ENCODE measurements around the gene PFKM. TPM values are rescaled to one million over a fixed set of nuclear protein-coding genes. Genes with fewer than 3 reads are reported as not detected.
"Not testable (repeated sequence)": the region's sequence is repeated elsewhere in the genome, so short reads cannot be mapped to it uniquely, and the experiment has no call there.

PFKM gene
- total RNA-seq, 1 donor from 2014 or later, result 80.3 TPM

GRCh38 chr12:48121522-48121921 lies 2.4 kb downstream of the PFKM start:
- Mint-ChIP-seq H3K27ac (ENCODE audit: unreplicated experiment) (no peak overlapping the region), H3K4me1 (ENCODE audit: low read depth, unreplicated experiment) (peaks cover 10% of the 10 kb centered on the region), H3K27me3 (ENCODE audit: low read depth, unreplicated experiment) (no peaks in the 10 kb centered on the region), H3K36me3 (ENCODE audit: low read depth, unreplicated experiment) (peaks cover 2% of the 10 kb centered on the region), H3K4me3 (ENCODE audit: unreplicated experiment) (no peak overlapping the region), H3K9me3 (ENCODE audit: unreplicated experiment) (no peaks in the 10 kb centered on the region)
- Histone ChIP-seq H3K4me2 (ENCODE audit: low read length) (no peak overlapping the region), H3K9me3 (ENCODE audit: insufficient read depth, low read depth, low read length) (no peaks in the 10 kb centered on the region), H3K36me3 (ENCODE audit: insufficient read depth, low read length) (peaks cover 25% of the 10 kb centered on the region), H3K4me1 (ENCODE audit: insufficient read depth, low read length) (peaks cover 5% of the 10 kb centered on the region), H3K4me3 (ENCODE audit: insufficient read depth, low read depth, low read length) (no peak overlapping the region), H2AFZ (ENCODE audit: low read depth, low read length) (no peak overlapping the region), H3K79me2 (ENCODE audit: insufficient read depth, low read length) (peaks cover 27% of the 10 kb centered on the region), H3K27ac (ENCODE audit: low read depth, low read length) (no peak overlapping the region), H3K9ac (ENCODE audit: low read length) (no peak overlapping the region), H4K20me1 (ENCODE audit: insufficient read depth, low read length) (peaks cover 10% of the 10 kb centered on the region), H3K27me3 (ENCODE audit: insufficient read depth, low read length) (peaks cover 3% of the 10 kb centered on the region)
- no peak for FAIRE-seq
- TF ChIP-seq CTCF (IDR thresholded peaks at IDR 0.05; ENCODE audit: insufficient read depth, low read depth, low read length) (no peak), EZH2 (IDR thresholded peaks at IDR 0.05; ENCODE audit: insufficient read depth, low read length) (no peak)
- DNase-seq (ENCODE audit: low read depth), result no peak

- Histone ChIP-seq H3K4me1 (ENCODE audit: insufficient read depth, low read length) (peaks cover 5% of the 10 kb centered on the region), H3K27ac (ENCODE audit: low read depth, low read length) (no peak overlapping the region), H3K9me3 (ENCODE audit: insufficient read depth, low read depth, low read length) (no peaks in the 10 kb centered on the region), H3K36me3 (ENCODE audit: insufficient read depth, low read length) (peaks cover 31% of the 10 kb centered on the region), H3K27me3 (ENCODE audit: insufficient read depth, low read length) (peaks cover 3% of the 10 kb centered on the region), H2AFZ (ENCODE audit: low read depth, low read length) (no peak overlapping the region), H4K20me1 (ENCODE audit: insufficient read depth, low read length) (peaks cover 17% of the 10 kb centered on the region), H3K4me2 (ENCODE audit: low read length) (no peak overlapping the region), H3K4me3 (ENCODE audit: insufficient read depth, low read depth, low read length) (no peak overlapping the region), H3K79me2 (ENCODE audit: insufficient read depth, low read length) (peaks cover 27% of the 10 kb centered on the region), H3K9ac (ENCODE audit: low read length) (no peak overlapping the region)
- DNase-seq (ENCODE audit: low read depth), result no peak
- peaks cover 10% of the 10 kb centered on the region for H3K4me1 Mint-ChIP-seq (ENCODE audit: low read depth, unreplicated experiment)
- no peaks in the 10 kb centered on the region for H3K27me3 Mint-ChIP-seq (ENCODE audit: low read depth, unreplicated experiment)
- no peak for FAIRE-seq
- no peak overlapping the region for H3K4me3 Mint-ChIP-seq (ENCODE audit: unreplicated experiment)
- H3K36me3 Mint-ChIP-seq (ENCODE audit: low read depth, unreplicated experiment), result peaks cover 4% of the 10 kb centered on the region
- H3K27ac Mint-ChIP-seq (ENCODE audit: unreplicated experiment), result no peak overlapping the region
- no peak for TF ChIP-seq EZH2 (IDR thresholded peaks at IDR 0.05; ENCODE audit: insufficient read depth, low read length)
- TF ChIP-seq CTCF (IDR thresholded peaks at IDR 0.05; ENCODE audit: insufficient read depth, low read depth, low read length), result no peak
- H3K9me3 Mint-ChIP-seq (ENCODE audit: unreplicated experiment), result no peaks in the 10 kb centered on the region
Measured at GRCh38 chr12:48122065-48122834, 3.1 kb downstream of the PFKM start.

GRCh38 chr12:48123169-48123568 lies 4.0 kb downstream of the PFKM start:
- Histone ChIP-seq H3K27ac (ENCODE audit: low read depth, low read length) (no peak overlapping the region), H3K4me1 (ENCODE audit: insufficient read depth, low read length) (peaks cover 5% of the 10 kb centered on the region), H3K4me3 (ENCODE audit: insufficient read depth, low read depth, low read length) (no peak overlapping the region), H2AFZ (ENCODE audit: low read depth, low read length) (no peak overlapping the region), H3K36me3 (ENCODE audit: insufficient read depth, low read length) (peaks cover 31% of the 10 kb centered on the region), H3K9ac (ENCODE audit: low read length) (no peak overlapping the region), H3K4me2 (ENCODE audit: low read length) (no peak overlapping the region), H3K27me3 (ENCODE audit: insufficient read depth, low read length) (no peaks in the 10 kb centered on the region), H3K9me3 (ENCODE audit: insufficient read depth, low read depth, low read length) (no peaks in the 10 kb centered on the region), H3K79me2 (ENCODE audit: insufficient read depth, low read length) (peaks cover 27% of the 10 kb centered on the region), H4K20me1 (ENCODE audit: insufficient read depth, low read length) (peaks cover 17% of the 10 kb centered on the region)
- H3K9me3 Mint-ChIP-seq (ENCODE audit: unreplicated experiment), result no peaks in the 10 kb centered on the region
- no peak overlapping the region for H3K4me3 Mint-ChIP-seq (ENCODE audit: unreplicated experiment)
- no peaks in the 10 kb centered on the region for H3K27me3 Mint-ChIP-seq (ENCODE audit: low read depth, unreplicated experiment)
- H3K36me3 Mint-ChIP-seq (ENCODE audit: low read depth, unreplicated experiment), result peaks cover 6% of the 10 kb centered on the region
- FAIRE-seq (no peak), DNase-seq (ENCODE audit: low read depth) (no peak)
- TF ChIP-seq CTCF (IDR thresholded peaks at IDR 0.05; ENCODE audit: insufficient read depth, low read depth, low read length) (no peak), EZH2 (IDR thresholded peaks at IDR 0.05; ENCODE audit: insufficient read depth, low read length) (no peak)
- H3K27ac Mint-ChIP-seq (ENCODE audit: unreplicated experiment), result no peak overlapping the region
- peaks cover 10% of the 10 kb centered on the region for H3K4me1 Mint-ChIP-seq (ENCODE audit: low read depth, unreplicated experiment)

GRCh38 chr12:48125542-48125941 lies 6.4 kb downstream of the PFKM start:
- not testable (repeated sequence) for H3K27me3 Mint-ChIP-seq (ENCODE audit: low read depth, unreplicated experiment); H3K9me3 ChIP-seq (ENCODE audit: insufficient read depth, low read depth, low read length); H3K4me1 ChIP-seq (ENCODE audit: insufficient read depth, low read length); H3K4me2 ChIP-seq (ENCODE audit: low read length); H2AFZ ChIP-seq (ENCODE audit: low read depth, low read length); H3K27ac Mint-ChIP-seq (ENCODE audit: unreplicated experiment); H3K27ac ChIP-seq (ENCODE audit: low read depth, low read length); H3K4me3 Mint-ChIP-seq (ENCODE audit: unreplicated experiment); H3K27me3 ChIP-seq (ENCODE audit: insufficient read depth, low read length); H3K4me3 ChIP-seq (ENCODE audit: insufficient read depth, low read depth, low read length); H3K4me1 Mint-ChIP-seq (ENCODE audit: low read depth, unreplicated experiment); FAIRE-seq; DNase-seq (ENCODE audit: low read depth); H3K9me3 Mint-ChIP-seq (ENCODE audit: unreplicated experiment); H3K9ac ChIP-seq (ENCODE audit: low read length)
- Histone ChIP-seq H4K20me1 (ENCODE audit: insufficient read depth, low read length) (peaks cover 22% of the 10 kb centered on the region), H3K36me3 (ENCODE audit: insufficient read depth, low read length) (peaks cover 36% of the 10 kb centered on the region), H3K79me2 (ENCODE audit: insufficient read depth, low read length) (peaks cover 16% of the 10 kb centered on the region)
- peaks cover 17% of the 10 kb centered on the region for H3K36me3 Mint-ChIP-seq (ENCODE audit: low read depth, unreplicated experiment)

Data from astrocyte (in vitro differentiated cells and primary cell).